GM21529 (cell line): ENCODE results near the gene XRCC3.

Experiments used
- ATAC-seq: cut with Tn5 transposase; IDR thresholded peaks from one replicate; pipeline ENCODE4 v1.9.1; 2021; ENCODE audit not compliant: unreplicated experiment

XRCC3 gene

GRCh38 chr14:103726474-103726873, 11.2 kb upstream of the XRCC3 start:
- no peak for ATAC-seq

GRCh38 chr14:103725739-103726395, 10.6 kb upstream of the XRCC3 start:
- no peak for ATAC-seq

- no peak for ATAC-seq
These were observed 9.9 kb upstream of the XRCC3 start for GRCh38 chr14:103725001-103725682.

GRCh38 chr14:103724116-103724515, 8.9 kb upstream of the XRCC3 start:
- no peak for ATAC-seq

- no peak for ATAC-seq
These were observed 8.5 kb upstream of the XRCC3 start for GRCh38 chr14:103723748-103724081.

- no peak for ATAC-seq
These were observed 6.3 kb upstream of the XRCC3 start for GRCh38 chr14:103721334-103722120.

- ATAC-seq: no peak
These were observed 4.5 kb upstream of the XRCC3 start for GRCh38 chr14:103719751-103720150.

- ATAC-seq: no peak
These were observed 3.3 kb upstream of the XRCC3 start for GRCh38 chr14:103718572-103718971.

- ATAC-seq: no peak
These were observed 1.7 kb upstream of the XRCC3 start for GRCh38 chr14:103716899-103717411.

- ATAC-seq: peak; percentile 6
These were observed 995 bp upstream of the XRCC3 start for GRCh38 chr14:103716091-103716801.

- no peak for ATAC-seq
These were observed 1.1 kb downstream of the XRCC3 start for GRCh38 chr14:103714063-103714724.

GRCh38 chr14:103713304-103714062, 1.8 kb downstream of the XRCC3 start:
- no peak for ATAC-seq

GRCh38 chr14:103712633-103713247, 2.5 kb downstream of the XRCC3 start:
- ATAC-seq: no peak

GRCh38 chr14:103711516-103712431, 3.5 kb downstream of the XRCC3 start:
- no peak for ATAC-seq

GRCh38 chr14:103710771-103711377, 4.4 kb downstream of the XRCC3 start:
- ATAC-seq: no peak

- no peak for ATAC-seq
These were observed 5.4 kb downstream of the XRCC3 start for GRCh38 chr14:103709814-103710213.

- no peak for ATAC-seq
These were observed 6.5 kb downstream of the XRCC3 start for GRCh38 chr14:103708750-103709187.
